Hematopoietic multipotent progenitor cell treated with erythropoietin and hydrocortisone succinate and interleukin-3 and kit ligand, for 8 days (in vitro differentiated cells): ENCODE measurements around the gene SYCP3.
"Not testable (repeated sequence)": the region's sequence is repeated elsewhere in the genome, so short reads cannot be mapped to it uniquely, and the experiment has no call there.

Experiments used
- DNase-seq: peaks from one replicate; pipeline ENCODE4 v3.0.0-alpha.2; 2015

Gene SYCP3

GRCh38 chr12:101759396-101760047 is 20.3 kb upstream of the SYCP3 start:
- peak; percentile 63 for DNase-seq

DNA sequence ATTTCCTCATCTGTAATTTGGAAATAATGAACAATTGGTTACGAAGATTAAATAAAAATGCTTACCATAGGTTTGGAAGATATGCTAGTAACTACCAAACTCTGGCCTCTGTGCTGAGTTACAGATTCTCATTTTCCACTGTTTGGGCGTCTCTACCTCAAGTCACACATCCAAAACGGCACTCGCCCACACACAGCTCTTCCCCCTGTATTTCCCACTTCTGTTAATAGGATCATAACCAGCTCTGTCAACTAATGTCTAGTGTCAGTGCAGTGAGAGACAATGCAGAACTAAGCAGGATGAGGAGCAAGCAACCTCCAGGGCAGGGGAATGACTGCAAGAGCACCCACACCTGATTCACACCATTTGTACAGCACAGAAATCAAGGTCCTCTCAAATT is 10.9 kb upstream of the SYCP3 start:
- DNase-seq, result no peak

GRCh38 chr12:101749657-101750056 is 10.4 kb upstream of the SYCP3 start:
- DNase-seq, result no peak

DNA sequence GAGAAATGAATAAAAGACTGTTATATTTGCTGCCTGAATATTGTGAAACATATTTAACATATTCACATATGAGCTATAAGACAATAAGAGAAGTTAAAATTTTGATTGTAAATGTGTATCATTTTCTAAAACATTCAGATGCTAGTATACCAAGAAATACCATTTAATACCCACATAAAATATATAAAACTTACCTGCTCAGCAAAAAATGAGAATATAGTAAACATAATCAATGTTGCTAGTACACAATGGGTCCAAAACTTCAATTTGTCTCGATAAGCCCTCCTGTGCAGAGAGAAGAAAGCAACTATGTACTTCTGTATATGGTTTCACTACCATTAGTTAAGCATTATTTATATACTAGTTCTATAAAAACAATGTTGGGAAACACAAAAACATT is 9.6 kb upstream of the SYCP3 start:
- DNase-seq, result no peak

- no peak for DNase-seq
Observed at GRCh38 chr12:101747697-101748096, 8.4 kb upstream of the SYCP3 start.

DNA sequence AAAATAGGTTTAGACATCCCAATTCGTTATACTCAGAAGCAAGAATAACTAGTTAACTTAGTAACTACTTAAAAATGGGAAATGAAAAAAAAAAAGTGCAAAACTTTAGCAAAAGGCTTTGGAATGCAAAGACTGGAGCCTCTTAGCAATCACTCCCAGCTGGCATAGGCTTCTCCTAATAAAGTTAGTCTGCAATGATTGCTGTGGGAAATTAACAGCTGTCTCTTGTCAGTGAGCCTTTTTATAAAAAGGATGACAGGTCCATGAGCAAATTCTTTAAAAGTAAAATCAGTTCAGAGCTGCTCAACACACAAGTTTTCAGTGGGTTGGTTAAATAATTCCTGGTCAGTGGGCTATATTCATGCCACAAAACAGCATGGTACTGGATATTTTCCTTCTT is 7.4 kb upstream of the SYCP3 start:
- DNase-seq, result no peak

GRCh38 chr12:101746196-101746595 is 6.9 kb upstream of the SYCP3 start:
- DNase-seq, result no peak

GRCh38 chr12:101745481-101745880 is 6.2 kb upstream of the SYCP3 start:
- DNase-seq, result no peak

- no peak for DNase-seq
Observed at GRCh38 chr12:101743724-101744472, 4.6 kb upstream of the SYCP3 start.

GRCh38 chr12:101743242-101743641 is 4.0 kb upstream of the SYCP3 start:
- no peak for DNase-seq

DNA sequence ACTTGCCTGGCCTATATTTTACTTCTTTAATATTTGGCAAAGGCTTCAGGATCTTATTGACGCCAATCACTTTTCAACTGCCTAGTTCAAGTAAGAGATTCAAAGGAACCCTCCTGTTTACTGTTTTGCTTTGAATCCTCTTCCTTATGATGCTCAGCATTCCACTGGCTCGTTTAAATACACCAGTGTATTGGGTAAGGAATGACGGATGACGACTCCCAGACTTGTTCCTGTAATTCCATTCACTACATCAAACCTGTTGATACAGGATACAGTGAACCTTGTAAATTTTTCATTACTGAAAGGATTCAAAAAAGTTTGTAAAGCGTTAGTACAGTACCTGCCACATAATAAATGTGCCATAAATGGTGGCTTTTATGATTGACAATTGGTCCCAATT is 1.7 kb upstream of the SYCP3 start:
- DNase-seq, result no peak

DNA sequence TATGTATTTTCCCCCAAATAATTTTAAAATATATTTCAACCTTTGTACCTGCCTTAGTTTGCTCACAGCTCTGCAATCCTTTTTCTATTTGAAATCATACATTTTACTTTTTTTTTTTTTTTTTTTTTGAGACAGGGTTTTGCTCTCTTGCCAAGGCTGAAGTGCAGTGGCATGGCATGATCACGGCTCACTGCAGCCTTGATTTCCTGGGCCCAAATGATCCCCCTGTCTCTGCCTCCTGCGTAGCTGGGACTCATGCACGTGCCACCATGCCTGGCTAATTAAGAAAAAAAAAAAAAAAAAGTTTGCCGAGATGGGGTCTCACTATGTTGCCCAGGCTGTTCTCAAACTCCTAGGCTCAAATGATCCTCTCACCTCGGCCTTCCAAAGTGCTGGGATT is 1.3 kb upstream of the SYCP3 start:
- DNase-seq, result no peak

DNA sequence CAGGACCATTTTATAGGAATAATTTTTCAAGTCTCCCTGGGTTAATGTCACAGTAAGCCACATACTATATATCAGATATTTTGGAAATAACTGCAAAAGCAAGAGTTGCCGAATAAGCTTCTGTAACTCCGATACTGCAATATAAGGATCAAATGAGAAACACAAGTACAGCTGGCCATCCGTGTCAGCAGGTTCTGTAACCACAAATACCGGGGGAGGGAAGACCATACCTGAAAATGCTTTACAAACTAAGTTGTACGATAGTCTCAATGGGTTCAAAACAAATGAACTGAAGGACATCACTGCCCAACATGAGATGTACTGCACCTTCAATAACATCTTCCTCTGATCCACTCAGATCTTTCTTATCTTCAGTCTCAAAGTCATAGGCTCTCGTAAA is 1.8 kb downstream of the SYCP3 start:
- no peak for DNase-seq

DNA sequence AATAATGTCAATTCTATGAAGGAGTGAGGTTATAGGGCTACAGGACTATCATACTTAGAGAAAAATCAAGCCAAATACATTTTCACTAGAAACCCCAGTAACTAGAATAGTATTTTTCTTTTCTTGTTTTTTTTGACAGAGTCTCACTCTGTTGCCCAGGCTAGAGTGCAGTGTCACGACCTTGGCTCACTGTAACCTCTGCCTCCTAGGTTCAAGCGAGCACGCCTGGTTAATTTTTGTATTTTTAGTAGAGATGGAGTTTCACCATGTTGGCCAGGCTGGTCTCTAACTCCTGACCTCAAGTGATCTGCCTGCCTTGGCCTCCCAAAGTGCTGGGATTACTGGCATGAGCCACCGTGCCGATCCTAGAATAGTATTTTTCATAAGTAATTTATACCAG is 4.8 kb downstream of the SYCP3 start:
- not testable (repeated sequence) for DNase-seq

DNA sequence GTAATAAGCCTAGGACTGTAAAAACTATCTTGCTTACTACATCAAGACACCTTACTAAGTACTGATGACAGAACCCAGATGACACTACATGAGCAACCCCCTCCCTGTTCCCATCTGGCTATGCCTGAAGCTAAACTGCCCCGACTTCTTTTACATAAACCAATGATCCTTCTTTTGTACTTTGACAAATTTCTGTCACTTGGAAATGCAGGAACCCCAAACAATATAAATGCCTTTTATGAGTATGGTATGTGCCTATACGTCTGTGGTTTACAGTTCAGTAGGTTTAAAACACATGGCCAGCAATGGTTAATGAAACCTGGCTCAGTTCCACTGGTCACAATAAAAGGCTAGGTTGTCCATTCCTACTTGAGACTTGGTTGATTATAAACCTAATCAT is 6.1 kb downstream of the SYCP3 start:
- no peak for DNase-seq

DNA sequence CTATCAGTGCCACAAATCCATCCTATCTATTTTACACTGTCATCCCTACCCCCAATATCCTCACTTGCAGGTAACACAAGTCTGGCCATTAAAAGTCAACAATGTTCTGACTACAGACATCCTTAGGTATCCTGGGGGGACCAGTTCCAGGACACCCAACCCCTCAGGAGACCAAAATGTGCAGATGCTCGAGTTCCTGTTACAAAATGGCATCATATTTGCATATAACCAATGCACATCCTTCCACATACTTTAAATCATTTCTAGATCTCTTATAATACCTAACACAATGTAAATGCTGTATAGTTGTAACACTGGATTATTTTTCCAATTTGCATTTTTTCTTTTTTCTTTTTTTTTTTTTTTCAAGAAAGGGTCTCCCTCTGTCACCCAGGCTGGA is 6.9 kb downstream of the SYCP3 start:
- no peak for DNase-seq

- no peak for DNase-seq
Observed at GRCh38 chr12:101729842-101730241, 9.4 kb downstream of the SYCP3 start.

GRCh38 chr12:101727098-101727497 is 12.2 kb downstream of the SYCP3 start:
- DNase-seq, result no peak

DNA sequence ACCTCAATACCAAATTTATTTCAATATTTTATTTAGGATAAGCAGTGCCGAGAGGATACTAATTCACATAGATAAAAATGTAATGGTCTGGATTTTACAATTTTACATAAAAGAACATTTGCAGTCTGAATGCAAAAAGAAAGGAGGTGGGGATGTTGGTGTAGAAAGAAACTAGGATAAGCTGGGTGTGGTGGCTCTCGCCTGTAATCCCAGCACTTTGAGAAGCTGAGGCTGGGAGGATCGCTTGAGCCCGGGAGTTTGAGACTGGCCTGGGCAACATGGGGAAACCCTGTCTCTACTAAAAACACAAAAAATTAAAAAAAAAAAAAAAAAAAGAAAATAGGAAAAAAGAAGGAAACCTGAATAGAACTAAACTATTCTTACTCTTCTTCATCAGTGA is 16.9 kb downstream of the SYCP3 start:
- DNase-seq, result no peak

DNA sequence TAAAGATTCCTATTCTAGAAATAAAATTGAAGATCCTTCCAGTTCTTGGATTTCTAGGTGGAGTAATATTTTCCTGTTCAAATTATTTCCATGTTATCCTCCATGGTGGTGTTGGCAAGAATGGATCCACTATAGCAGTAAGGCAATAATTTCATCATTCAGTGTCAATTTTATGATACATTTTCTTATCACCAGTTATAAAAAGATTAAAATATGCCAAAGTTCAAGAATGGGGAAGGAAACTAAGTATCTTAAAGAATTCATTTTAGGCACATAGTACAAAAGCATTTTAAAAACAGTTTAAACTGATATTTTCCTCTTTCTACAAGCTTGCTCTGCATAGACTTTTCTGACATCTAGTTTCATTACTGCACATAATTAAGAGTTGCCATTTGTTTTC is 19.1 kb downstream of the SYCP3 start:
- no peak for DNase-seq

DNA sequence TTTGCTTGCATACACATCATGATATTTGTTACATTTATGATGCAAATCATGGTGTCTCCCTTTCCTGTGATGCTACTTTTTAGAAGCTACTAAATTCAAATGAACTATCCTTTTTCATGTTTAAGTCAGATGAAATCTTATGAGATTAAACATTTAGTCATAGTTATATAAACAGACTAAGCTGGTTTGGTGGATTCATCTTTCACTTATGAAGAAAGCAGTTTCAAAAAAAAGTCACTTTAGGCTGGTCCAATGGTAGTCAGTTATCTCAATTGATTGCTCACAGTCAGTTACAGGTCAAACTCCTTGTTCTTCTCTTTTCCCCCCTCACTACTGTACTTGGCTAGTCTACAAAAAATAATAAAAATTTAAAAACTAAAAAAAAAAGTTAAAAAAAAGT is 19.7 kb downstream of the SYCP3 start:
- DNase-seq, result no peak

DNA sequence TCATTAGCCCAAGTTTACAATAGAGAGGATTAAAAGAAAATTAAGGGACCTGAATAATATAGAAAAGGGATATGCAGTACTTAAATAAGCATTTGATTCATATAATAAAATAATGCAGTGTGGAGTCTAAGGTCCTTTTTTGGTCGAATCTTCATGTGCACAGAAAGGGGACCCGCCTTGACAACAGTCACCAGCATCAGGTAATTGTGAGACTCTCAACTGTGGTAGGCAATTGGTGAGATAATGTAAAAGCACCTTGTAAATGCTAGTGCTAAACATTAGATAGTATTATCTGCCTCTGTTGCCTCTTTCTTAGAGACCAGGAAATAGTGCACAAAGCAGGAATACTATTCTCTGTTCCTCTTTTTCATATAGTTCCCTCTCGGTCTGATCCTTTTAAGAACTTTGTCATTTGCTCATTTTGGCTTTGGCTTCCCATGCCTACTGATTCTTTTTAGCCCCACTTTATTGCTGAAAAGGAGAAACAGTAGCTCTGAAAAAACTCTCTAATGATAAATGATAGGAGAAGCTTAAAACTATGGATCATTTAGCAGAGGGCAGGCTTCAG is 24.3 kb downstream of the SYCP3 start:
- DNase-seq, result peak; percentile 18

GRCh38 chr12:101713930-101714329 is 25.3 kb downstream of the SYCP3 start:
- DNase-seq, result no peak

GRCh38 chr12:101713059-101713682 is 26.1 kb downstream of the SYCP3 start:
- no peak for DNase-seq
